Measurements from ENCODE around the gene CNTN4.

GRCh38 chr3:2372306-2372705 lies 273.6 kb downstream of the CNTN4 start:
- TF ChIP-seq CTCF (conservative IDR thresholded peaks at IDR 0.05; ENCODE audit: low read depth, low read length): no peak
- no peak for TF ChIP-seq EZH2 (IDR thresholded peaks at IDR 0.05; ENCODE audit: borderline replicate concordance, low read depth, low read length, poor library complexity, severe bottlenecking)

All from A673 (cell line).